ENCODE results near the gene P2RY8. TPM values are rescaled to one million over a fixed set of nuclear protein-coding genes. Genes with fewer than 3 reads are reported as not detected.

The P2RY8 gene
- total RNA-seq, 2 experiments from 2014 or later = 9.8 to 10.6 TPM

DNA sequence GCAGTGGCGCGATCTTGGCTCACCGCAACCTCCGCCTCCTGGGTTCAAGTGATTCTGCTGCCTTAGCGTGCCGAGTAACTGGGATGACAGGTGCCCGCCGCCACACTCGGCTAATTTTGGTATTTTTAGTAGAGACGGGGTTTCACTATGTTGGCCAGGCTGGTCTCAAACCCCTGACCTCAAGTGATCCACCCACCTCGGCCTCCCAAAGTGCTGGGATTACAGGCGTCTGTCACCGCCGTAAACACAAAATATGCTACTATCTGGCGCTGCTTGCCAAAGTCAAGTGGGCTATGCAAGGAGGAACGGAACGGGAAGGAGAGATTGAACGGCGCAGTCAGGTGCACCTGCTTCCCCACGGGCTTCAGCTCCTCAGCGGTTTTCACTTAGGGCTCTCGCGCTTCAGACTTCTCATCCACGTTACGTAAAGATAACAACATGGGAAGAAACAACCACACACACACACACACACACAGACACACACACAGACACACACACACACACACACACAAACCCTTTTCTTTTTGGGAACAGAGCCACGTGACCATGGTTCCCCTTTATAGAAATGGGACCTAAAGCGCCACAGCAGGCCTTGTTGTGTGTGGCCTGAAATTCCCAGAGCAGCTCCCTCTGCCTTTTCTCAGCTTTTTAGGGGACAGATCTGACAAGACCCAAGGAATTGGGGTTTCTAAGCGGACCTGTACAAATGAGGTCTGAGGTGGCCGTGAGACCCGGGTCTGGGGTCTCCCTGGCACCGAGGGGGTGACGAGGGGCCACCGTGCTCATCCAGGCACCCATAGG is 1.5 kb downstream of the P2RY8 start:
- DNase-seq = peak; percentile 65
- Mint-ChIP-seq H3K4me1 (ENCODE audit: low read depth) (peaks cover 15% of the 10 kb centered on the region), H3K4me3 (peak overlapping the region; percentile 91), H3K36me3 (ENCODE audit: low read depth) (peaks cover 3% of the 10 kb centered on the region), H3K27me3 (ENCODE audit: low read depth) (no peaks in the 10 kb centered on the region), H3K9me3 (no peaks in the 10 kb centered on the region), H3K27ac (peak overlapping the region; percentile 97)
- CTCF ChIA-PET = no interaction called here
- intact Hi-C loops (cut with micrococcal nuclease) = loop anchor here (1.0 to 5.0 kb wide), 4 partner anchors 14 to 328 kb away; no protein-coding TSS in a partner anchor

DNA sequence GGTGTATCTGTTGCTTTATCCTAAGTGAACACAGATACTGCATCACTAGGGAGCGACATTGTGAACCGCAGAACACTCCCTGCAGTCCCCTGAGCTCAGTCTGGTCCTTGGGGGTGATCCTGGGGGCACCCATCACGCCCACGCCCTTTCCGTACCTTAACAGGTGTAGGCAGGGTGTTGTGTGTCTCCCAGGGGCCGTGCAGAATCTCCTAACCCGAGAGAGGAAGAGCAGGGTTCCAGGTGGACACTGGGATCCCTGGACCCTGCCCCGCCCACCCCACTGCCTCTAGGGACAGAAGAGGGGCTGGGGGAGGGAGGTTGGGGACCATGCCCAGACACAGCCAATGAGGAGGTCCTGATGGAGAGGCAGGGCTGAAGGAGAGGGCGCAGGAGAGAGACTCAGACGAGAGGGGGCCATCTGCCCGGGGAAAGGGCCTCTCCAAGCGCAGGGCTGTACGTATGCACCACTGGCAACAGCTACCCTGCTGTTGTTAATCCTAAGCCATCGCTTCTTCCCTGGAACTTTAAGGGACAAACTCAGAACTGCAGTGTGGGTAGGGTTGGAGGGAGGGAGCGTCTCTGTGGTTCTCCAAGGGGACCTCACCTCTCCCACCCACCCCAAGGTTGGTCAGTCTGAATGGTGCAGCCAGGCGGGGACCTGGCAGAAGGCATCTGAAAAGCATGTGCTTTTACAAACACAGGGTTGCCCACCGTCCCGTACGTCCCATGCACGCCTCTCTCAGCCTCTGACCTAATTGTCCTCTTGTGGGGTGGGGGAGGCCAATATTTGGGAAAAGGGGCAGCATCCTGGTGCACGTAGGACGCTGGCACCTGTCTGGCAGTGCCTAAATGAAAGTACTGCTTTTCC is 2.5 kb downstream of the P2RY8 start:
- peaks cover 15% of the 10 kb centered on the region for H3K4me1 Mint-ChIP-seq (ENCODE audit: low read depth)
- no peaks in the 10 kb centered on the region for H3K27me3 Mint-ChIP-seq (ENCODE audit: low read depth)
- peak; percentile 58 for DNase-seq
- CTCF ChIA-PET = no interaction called here
- H3K4me3 Mint-ChIP-seq = peak overlapping the region; percentile 91
- intact Hi-C loops (cut with micrococcal nuclease) = loop anchor here (5.0 kb wide), 1 partner anchor 327 kb away; no protein-coding TSS in a partner anchor
- H3K9me3 Mint-ChIP-seq = no peaks in the 10 kb centered on the region
- peak overlapping the region; percentile 97 for H3K27ac Mint-ChIP-seq
- peaks cover 3% of the 10 kb centered on the region for H3K36me3 Mint-ChIP-seq (ENCODE audit: low read depth)

DNA sequence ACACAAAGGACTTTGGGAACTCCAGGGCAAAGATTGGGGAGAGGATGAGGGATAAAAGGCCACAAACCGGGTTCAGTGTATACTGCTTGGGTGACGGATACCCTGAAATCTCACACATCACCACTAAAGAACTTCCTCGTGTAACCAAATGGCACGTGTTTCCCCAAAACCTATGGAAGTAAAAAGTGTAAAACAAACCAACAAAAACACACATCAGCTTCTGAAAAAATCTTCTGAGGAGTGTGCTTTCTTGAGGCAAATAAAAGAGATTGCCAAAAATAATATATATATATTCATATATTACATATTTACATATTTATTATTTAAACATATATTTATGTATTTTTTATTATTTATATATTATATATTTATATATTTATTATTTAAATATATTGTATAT is 3.9 kb downstream of the P2RY8 start:
- CTCF ChIA-PET = no interaction called here
- intact Hi-C loops (cut with micrococcal nuclease) = no loop called here
- H3K36me3 Mint-ChIP-seq (ENCODE audit: low read depth) = peaks cover 3% of the 10 kb centered on the region
- no peaks in the 10 kb centered on the region for H3K9me3 Mint-ChIP-seq
- H3K4me1 Mint-ChIP-seq (ENCODE audit: low read depth) = peaks cover 13% of the 10 kb centered on the region
- no peak for DNase-seq
- no peak overlapping the region for H3K4me3 Mint-ChIP-seq
- no peak overlapping the region for H3K27ac Mint-ChIP-seq
- no peaks in the 10 kb centered on the region for H3K27me3 Mint-ChIP-seq (ENCODE audit: low read depth)

DNA sequence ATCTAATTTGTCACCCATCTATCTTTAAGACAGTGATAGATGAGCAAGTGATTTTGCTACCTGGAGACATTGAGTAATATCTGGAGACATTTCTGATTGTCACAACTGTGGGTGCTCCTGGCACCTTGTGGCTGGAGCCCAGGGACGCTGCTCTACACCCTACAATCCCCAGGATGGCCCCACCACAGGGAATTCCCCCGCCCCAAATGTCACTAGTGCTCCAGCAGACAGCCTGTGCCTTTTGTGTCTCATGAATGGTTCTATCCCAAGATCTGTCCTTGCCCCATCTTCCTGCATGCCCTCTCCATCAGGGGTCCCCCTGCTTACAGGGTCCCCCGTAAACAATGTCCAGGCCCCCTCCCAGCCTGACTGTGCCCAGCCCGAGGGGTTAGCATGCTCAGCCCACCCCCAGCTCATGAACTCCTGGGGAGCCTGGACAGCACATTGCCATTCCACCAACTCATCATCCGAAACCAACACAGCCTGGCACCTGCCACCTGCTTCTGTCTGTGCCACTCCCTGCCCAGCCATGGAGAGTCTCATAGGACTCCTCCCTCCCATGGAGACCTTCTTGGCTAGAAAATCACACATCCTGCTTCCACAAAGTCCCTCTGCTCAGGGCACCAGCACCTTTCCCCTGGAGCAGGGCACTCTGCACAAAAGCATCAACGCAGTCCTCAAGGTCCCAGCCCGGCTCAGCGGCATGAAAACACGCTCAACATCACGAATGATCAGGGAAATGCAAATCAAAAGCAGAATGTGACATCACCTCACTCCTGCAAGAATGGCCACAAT is 5.7 kb downstream of the P2RY8 start:
- DNase-seq = peak; percentile 75
- no peaks in the 10 kb centered on the region for H3K9me3 Mint-ChIP-seq
- no peaks in the 10 kb centered on the region for H3K27me3 Mint-ChIP-seq (ENCODE audit: low read depth)
- H3K4me1 Mint-ChIP-seq (ENCODE audit: low read depth) = peaks cover 3% of the 10 kb centered on the region
- CTCF ChIA-PET = no interaction called here
- peaks cover 3% of the 10 kb centered on the region for H3K36me3 Mint-ChIP-seq (ENCODE audit: low read depth)
- no peak overlapping the region for H3K4me3 Mint-ChIP-seq
- H3K27ac Mint-ChIP-seq = no peak overlapping the region
- intact Hi-C loops (cut with micrococcal nuclease) = no loop called here

DNA sequence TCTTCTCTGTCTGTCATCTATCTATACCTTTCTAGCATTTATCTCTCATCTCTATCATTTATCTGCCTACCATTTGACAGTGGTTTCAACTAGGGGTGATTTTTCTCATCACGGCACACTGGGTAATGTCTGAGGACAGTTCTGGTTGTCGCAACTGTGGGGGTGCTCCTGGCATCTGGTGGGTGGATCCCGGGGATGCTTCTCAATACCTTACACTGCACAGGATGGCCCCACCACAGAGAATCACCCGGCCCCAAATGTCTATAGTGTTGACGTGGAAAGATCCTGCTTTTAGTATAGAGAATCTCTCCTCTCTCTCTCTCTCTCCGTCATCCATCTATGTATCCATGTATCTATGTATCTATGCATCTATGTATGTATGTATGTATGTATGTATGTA is 7.2 kb downstream of the P2RY8 start:
- CTCF ChIA-PET = no interaction called here
- intact Hi-C loops (cut with micrococcal nuclease) = no loop called here
- no peak overlapping the region for H3K27ac Mint-ChIP-seq
- H3K4me1 Mint-ChIP-seq (ENCODE audit: low read depth) = peaks cover 3% of the 10 kb centered on the region
- H3K27me3 Mint-ChIP-seq (ENCODE audit: low read depth) = no peaks in the 10 kb centered on the region
- peaks cover 3% of the 10 kb centered on the region for H3K36me3 Mint-ChIP-seq (ENCODE audit: low read depth)
- H3K4me3 Mint-ChIP-seq = no peak overlapping the region
- no peaks in the 10 kb centered on the region for H3K9me3 Mint-ChIP-seq
- DNase-seq = no peak

DNA sequence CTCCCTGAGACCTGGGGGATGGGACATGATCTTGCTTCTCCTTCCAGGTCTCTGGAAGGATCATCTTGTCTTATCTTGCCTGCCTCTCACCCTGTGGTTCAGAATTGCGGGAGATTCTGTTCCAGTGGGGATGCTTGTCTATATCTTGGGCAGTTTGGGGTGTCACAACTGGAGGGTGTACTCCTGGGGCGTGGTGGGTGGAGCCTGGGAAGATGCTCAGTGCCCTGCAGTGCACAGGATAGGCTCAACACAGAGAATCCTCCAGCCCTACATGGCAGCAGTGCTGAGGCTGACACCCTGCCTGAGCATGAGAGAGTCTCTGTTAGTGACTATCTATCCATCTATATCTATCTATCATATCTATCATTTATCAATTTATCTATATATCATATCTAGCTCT is 7.7 kb downstream of the P2RY8 start:
- no peak overlapping the region for H3K4me3 Mint-ChIP-seq
- no peak overlapping the region for H3K27ac Mint-ChIP-seq
- DNase-seq = no peak
- no peaks in the 10 kb centered on the region for H3K27me3 Mint-ChIP-seq (ENCODE audit: low read depth)
- CTCF ChIA-PET = no interaction called here
- H3K36me3 Mint-ChIP-seq (ENCODE audit: low read depth) = peaks cover 3% of the 10 kb centered on the region
- intact Hi-C loops (cut with micrococcal nuclease) = no loop called here
- H3K4me1 Mint-ChIP-seq (ENCODE audit: low read depth) = peaks cover 3% of the 10 kb centered on the region
- H3K9me3 Mint-ChIP-seq = no peaks in the 10 kb centered on the region

DNA sequence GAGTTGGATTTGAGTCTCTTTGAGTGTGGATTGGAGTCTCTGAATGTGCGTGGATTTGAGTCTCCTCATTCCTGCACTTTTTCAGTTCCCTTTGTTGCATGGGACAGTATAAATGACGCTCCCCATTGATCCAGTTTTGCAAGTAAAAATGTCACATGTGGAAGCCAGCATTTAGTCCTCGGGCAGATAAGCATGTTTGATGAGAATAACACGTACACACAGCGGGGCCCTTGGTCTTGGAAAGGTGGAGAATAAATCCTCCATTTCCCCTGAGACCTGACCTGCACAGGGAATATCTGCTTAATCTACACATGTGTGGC is 8.1 kb downstream of the P2RY8 start:
- Mint-ChIP-seq H3K4me3 (no peak overlapping the region), H3K36me3 (ENCODE audit: low read depth) (peaks cover 3% of the 10 kb centered on the region), H3K27me3 (ENCODE audit: low read depth) (no peaks in the 10 kb centered on the region), H3K9me3 (no peaks in the 10 kb centered on the region), H3K27ac (no peak overlapping the region), H3K4me1 (ENCODE audit: low read depth) (peaks cover 3% of the 10 kb centered on the region)
- CTCF ChIA-PET = no interaction called here
- no peak for DNase-seq
- intact Hi-C loops (cut with micrococcal nuclease) = no loop called here

DNA sequence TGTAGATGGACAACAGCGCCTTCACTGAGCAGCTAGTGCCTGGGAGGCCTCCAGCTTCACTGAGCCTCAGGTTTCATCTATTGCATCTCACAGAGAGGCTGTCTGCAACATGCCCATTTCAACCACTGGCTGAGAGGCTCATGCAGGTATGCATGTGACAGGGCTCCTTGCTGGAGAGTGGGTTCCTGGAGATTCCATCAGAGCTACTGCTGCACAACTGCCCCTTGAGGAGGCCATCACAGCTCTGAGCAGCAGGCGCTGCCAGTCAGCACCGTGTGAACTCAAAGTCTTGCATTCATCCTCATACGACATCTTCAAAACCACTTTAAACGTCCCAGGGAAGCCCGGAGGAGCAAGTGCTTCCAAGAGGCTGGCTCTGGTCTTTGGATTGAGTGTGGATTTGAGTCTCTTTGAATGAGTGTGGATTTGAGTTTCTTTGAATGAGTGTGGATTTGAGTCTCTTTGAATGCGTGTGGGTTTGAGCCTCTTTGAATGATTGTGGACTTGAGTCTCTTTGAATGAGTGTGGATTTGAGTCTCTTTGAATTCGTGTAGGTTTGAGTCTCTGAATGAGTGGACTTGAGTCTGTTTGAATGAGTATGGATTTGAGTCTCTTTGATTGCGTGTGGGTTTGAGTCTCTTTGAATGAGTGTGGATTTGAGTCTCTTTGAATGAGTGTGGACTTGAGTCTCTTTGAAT is 8.7 kb downstream of the P2RY8 start:
- intact Hi-C loops (cut with micrococcal nuclease) = no loop called here
- DNase-seq = no peak
- no peaks in the 10 kb centered on the region for H3K27me3 Mint-ChIP-seq (ENCODE audit: low read depth)
- peaks cover 3% of the 10 kb centered on the region for H3K4me1 Mint-ChIP-seq (ENCODE audit: low read depth)
- H3K9me3 Mint-ChIP-seq = no peaks in the 10 kb centered on the region
- H3K36me3 Mint-ChIP-seq (ENCODE audit: low read depth) = peaks cover 3% of the 10 kb centered on the region
- no peak overlapping the region for H3K4me3 Mint-ChIP-seq
- CTCF ChIA-PET = no interaction called here
- H3K27ac Mint-ChIP-seq = no peak overlapping the region

DNA sequence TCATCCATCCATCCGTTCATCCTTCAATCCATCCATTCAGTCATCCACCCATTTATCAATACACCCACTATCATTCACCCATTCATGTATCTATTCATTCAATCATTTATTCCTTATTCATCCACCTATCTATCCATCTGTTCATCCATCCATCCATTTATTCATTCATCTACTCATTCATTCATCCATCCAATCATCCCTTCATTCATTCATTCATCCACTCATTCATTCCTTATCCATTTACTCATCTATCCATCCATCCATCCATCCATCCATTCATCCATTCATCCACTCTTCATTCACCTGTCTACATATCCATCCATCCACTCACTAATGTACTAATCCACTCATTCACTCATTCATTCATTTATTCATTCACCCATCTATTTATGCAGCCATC is 9.5 kb downstream of the P2RY8 start:
- Mint-ChIP-seq H3K4me1 (ENCODE audit: low read depth) (peaks cover 3% of the 10 kb centered on the region), H3K27me3 (ENCODE audit: low read depth) (no peaks in the 10 kb centered on the region), H3K36me3 (ENCODE audit: low read depth) (peaks cover under 1% of the 10 kb centered on the region), H3K9me3 (no peaks in the 10 kb centered on the region), H3K27ac (no peak overlapping the region), H3K4me3 (no peak overlapping the region)
- intact Hi-C loops (cut with micrococcal nuclease) = no loop called here
- CTCF ChIA-PET = no interaction called here
- no peak for DNase-seq

DNA sequence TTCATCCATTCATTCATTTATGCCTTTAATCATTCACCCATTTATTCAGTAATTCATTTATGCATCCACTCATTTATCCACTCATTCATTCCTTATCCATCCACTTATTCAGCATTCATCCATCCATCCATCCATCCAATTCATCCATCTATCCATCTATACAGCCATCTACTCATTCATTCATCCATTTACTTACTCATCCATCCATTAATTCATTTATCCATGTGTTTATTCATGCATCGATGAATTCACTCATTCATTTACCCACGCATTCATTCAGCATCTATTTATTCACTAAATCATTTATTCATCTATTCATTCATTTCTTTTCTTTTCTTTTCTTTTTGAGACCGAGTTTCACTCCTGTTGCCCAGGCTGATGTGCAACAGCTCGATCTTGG is 10.4 kb downstream of the P2RY8 start:
- no peak for DNase-seq
- CTCF ChIA-PET = no interaction called here
- Mint-ChIP-seq H3K27me3 (ENCODE audit: low read depth) (no peaks in the 10 kb centered on the region), H3K36me3 (ENCODE audit: low read depth) (peaks cover 1% of the 10 kb centered on the region), H3K9me3 (no peaks in the 10 kb centered on the region), H3K27ac (no peak overlapping the region), H3K4me3 (no peak overlapping the region), H3K4me1 (ENCODE audit: low read depth) (peaks cover 9% of the 10 kb centered on the region)
- intact Hi-C loops (cut with micrococcal nuclease) = no loop called here

DNA sequence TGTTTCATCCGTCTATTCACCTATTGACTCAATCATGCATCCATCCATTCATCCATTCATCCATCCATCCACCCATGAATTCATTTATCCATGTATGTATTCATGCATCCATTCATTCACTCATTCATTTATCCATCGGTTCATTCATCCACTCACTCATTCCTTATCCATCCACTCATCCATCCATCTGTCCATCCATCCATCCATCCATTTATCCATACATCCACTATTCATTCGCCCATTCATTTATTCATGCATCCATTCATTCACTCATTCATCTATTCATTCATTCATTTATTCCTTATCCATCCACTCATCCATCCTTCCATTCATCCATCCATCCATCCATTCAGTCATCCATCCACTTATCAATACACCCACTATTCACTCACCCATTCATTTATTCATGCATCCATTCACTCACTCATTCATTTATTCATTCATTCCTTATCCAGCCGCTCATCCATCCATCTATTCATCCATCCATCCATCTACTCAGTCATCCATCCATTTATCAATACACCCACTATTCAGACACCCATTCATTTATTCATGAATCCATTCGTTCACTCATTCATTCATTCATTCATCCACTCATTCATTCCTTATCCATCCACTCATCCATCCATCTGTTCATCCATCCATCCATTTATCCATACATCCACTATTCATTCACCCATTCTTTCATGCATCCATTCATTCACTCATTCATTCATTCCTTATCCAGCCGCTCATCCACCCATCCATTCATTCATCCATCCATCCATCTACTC is 11.2 kb downstream of the P2RY8 start:
- CTCF ChIA-PET = no interaction called here
- peaks cover 5% of the 10 kb centered on the region for H3K36me3 Mint-ChIP-seq (ENCODE audit: low read depth)
- intact Hi-C loops (cut with micrococcal nuclease) = no loop called here
- H3K4me3 Mint-ChIP-seq = no peak overlapping the region
- DNase-seq = no peak
- H3K27ac Mint-ChIP-seq = no peak overlapping the region
- H3K27me3 Mint-ChIP-seq (ENCODE audit: low read depth) = no peaks in the 10 kb centered on the region
- H3K9me3 Mint-ChIP-seq = no peaks in the 10 kb centered on the region
- peaks cover 15% of the 10 kb centered on the region for H3K4me1 Mint-ChIP-seq (ENCODE audit: low read depth)

Data from activated naive CD4-positive, alpha-beta T cell treated with anti-CD3 and anti-CD28 coated beads for 36 hours (primary cell).